ENCODE measurements around the gene CYB5R2. TPM values are rescaled to one million over a fixed set of nuclear protein-coding genes. Genes with fewer than 3 reads are reported as not detected.

CYB5R2 gene
- total RNA-seq, 1 experiment from 2014 or later = 40.3 TPM

GRCh38 chr11:7636350-7636749 is 37.0 kb downstream of the CYB5R2 start:
- ATAC-seq (no peak), DNase-seq (ENCODE audit: low spot score) (no peak)
- H3K27ac Mint-ChIP-seq = no peak overlapping the region
- ChIA-PET CTCF (interaction anchor here (1.0 to 4.7 kb wide), 4 partner anchors 21 to 65 kb away, joined by 3 to 31 read pairs (median 4); no protein-coding TSS in a partner anchor), POLR2A (no interaction called here)
- H3K9me3 Mint-ChIP-seq = no peaks in the 10 kb centered on the region
- H3K27me3 Mint-ChIP-seq (ENCODE audit: low read depth) = no peaks in the 10 kb centered on the region
- TF ChIP-seq OVOL2 (CRISPR knock-in tag; IDR thresholded peaks at IDR 0.05; ENCODE audit: borderline replicate concordance) (no peak), ATF2 (CRISPR knock-in tag; IDR thresholded peaks at IDR 0.05; ENCODE audit: borderline replicate concordance, low read depth) (no peak), NR2C2 (CRISPR knock-in tag; IDR thresholded peaks at IDR 0.05) (no peak), ATF1 (CRISPR knock-in tag; IDR thresholded peaks at IDR 0.05) (no peak), ZNF671 (CRISPR knock-in tag; IDR thresholded peaks at IDR 0.05) (no peak), ZNF416 (CRISPR knock-in tag; IDR thresholded peaks at IDR 0.05) (no peak), ZNF138 (CRISPR knock-in tag; conservative IDR thresholded peaks at IDR 0.05) (no peak), JUN (CRISPR knock-in tag; IDR thresholded peaks at IDR 0.05) (no peak), CREB1 (CRISPR knock-in tag; IDR thresholded peaks at IDR 0.05) (no peak)
- TF ChIP-seq, protein P1, sequence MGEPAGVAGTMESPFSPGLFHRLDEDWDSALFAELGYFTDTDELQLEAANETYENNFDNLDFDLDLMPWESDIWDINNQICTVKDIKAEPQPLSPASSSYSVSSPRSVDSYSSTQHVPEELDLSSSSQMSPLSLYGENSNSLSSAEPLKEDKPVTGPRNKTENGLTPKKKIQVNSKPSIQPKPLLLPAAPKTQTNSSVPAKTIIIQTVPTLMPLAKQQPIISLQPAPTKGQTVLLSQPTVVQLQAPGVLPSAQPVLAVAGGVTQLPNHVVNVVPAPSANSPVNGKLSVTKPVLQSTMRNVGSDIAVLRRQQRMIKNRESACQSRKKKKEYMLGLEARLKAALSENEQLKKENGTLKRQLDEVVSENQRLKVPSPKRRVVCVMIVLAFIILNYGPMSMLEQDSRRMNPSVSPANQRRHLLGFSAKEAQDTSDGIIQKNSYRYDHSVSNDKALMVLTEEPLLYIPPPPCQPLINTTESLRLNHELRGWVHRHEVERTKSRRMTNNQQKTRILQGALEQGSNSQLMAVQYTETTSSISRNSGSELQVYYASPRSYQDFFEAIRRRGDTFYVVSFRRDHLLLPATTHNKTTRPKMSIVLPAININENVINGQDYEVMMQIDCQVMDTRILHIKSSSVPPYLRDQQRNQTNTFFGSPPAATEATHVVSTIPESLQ (CRISPR knock-in tag; IDR thresholded peaks at IDR 0.05) = no peak
- TF ChIP-seq, protein P2, sequence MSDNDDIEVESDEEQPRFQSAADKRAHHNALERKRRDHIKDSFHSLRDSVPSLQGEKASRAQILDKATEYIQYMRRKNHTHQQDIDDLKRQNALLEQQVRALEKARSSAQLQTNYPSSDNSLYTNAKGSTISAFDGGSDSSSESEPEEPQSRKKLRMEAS (CRISPR knock-in tag; IDR thresholded peaks at IDR 0.05) = no peak
- peaks cover 12% of the 10 kb centered on the region for H3K36me3 Mint-ChIP-seq
- H3K4me1 Mint-ChIP-seq = peaks cover 42% of the 10 kb centered on the region
- H3K4me3 Mint-ChIP-seq = no peak overlapping the region

DNA sequence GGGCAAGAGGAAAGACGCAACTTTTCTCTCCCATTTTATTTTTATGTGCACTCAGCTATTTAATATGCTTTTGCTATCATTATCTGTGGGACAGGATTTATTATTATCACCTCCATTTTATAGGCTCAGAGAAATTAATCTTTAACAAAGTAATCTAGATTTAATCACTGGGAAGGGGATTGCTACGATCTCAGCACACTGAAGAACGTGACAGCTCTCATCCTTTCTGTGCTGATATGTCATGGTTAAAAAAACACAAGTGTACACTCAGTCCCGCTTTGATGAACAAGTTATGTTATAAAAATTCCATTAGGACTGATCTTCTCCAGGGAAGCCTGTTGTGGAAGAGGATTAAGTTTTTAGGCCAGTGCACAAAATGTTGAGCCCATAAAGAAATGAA is 37.6 kb downstream of the CYB5R2 start:
- CTCF ChIA-PET = interaction anchor here (1.0 to 1.3 kb wide), 2 partner anchors 22 to 64 kb away, joined by 4 to 5 read pairs; no protein-coding TSS in a partner anchor

More for the DNA sequence above, 37.6 kb downstream of the CYB5R2 start:
- Mint-ChIP-seq H3K4me3 (no peak overlapping the region), H3K27me3 (ENCODE audit: low read depth) (no peaks in the 10 kb centered on the region), H3K36me3 (peaks cover 10% of the 10 kb centered on the region), H3K27ac (no peak overlapping the region), H3K4me1 (peaks cover 41% of the 10 kb centered on the region), H3K9me3 (no peaks in the 10 kb centered on the region)
- POLR2A ChIA-PET = no interaction called here
- ATAC-seq (no peak), DNase-seq (ENCODE audit: low spot score) (no peak)
- TF ChIP-seq ATF2 (CRISPR knock-in tag; IDR thresholded peaks at IDR 0.05; ENCODE audit: borderline replicate concordance, low read depth) = no peak
- no peak for TF ChIP-seq SMAD3 (CRISPR knock-in tag; IDR thresholded peaks at IDR 0.05; ENCODE audit: borderline replicate concordance)
- TF ChIP-seq NFATC4 (CRISPR knock-in tag; IDR thresholded peaks at IDR 0.05) = no peak
- TF ChIP-seq ZBTB21 (CRISPR knock-in tag; IDR thresholded peaks at IDR 0.05; ENCODE audit: borderline replicate concordance) = no peak
- no peak for TF ChIP-seq PRRX2 (CRISPR knock-in tag; IDR thresholded peaks at IDR 0.05)
- no peak for TF ChIP-seq FOXJ3 (CRISPR knock-in tag; IDR thresholded peaks at IDR 0.05; ENCODE audit: borderline replicate concordance)
- TF ChIP-seq KAT7 (CRISPR knock-in tag; IDR thresholded peaks at IDR 0.05; ENCODE audit: borderline replicate concordance) = no peak
- no peak for TF ChIP-seq STAT6 (CRISPR knock-in tag; conservative IDR thresholded peaks at IDR 0.05; ENCODE audit: low read depth)
- TF ChIP-seq, protein P3, sequence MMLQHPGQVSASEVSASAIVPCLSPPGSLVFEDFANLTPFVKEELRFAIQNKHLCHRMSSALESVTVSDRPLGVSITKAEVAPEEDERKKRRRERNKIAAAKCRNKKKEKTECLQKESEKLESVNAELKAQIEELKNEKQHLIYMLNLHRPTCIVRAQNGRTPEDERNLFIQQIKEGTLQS (CRISPR knock-in tag; conservative IDR thresholded peaks at IDR 0.05) = no peak
- TF ChIP-seq JAZF1 (CRISPR knock-in tag; IDR thresholded peaks at IDR 0.05) = no peak
- no peak for TF ChIP-seq ZNF671 (CRISPR knock-in tag; IDR thresholded peaks at IDR 0.05)
- TF ChIP-seq, protein P4, sequence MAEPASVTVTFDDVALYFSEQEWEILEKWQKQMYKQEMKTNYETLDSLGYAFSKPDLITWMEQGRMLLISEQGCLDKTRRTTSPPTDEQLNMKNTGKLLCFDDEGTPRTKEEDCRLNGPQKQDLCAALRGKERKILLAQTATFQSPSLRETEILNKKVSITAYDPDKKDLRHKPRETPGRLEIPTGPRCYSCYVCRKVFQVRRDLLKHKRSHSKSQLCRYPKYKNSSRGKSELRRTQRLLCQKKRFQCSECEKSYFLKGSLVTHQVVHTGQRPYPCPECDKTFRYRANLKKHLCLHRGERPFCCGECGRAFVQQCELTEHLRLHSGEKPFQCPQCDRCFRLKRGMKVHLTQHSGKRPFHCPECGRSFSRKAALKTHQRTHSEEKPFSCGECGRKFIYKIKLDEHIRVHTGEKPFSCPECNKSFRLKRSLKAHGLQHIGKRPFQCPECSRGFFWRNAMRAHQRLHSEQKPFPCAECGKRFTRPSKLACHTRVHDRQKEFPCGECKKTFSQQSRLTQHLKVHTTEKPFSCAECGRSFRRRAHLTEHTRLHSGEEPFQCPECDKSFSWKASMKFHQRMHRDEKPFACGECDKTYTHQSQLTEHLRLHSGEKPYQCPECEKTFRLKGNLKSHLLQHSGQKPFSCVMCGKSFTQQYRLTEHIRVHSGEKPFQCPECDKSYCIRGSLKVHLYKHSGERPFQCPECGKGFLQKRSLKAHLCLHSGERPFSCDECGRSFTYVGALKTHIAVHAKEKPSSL (CRISPR knock-in tag; conservative IDR thresholded peaks at IDR 0.05) = no peak
- no peak for TF ChIP-seq NFE2L1 (CRISPR knock-in tag; IDR thresholded peaks at IDR 0.05)
